Hematopoietic multipotent progenitor cell treated with erythropoietin and hydrocortisone succinate and interleukin-3 and kit ligand, for 4 days (in vitro differentiated cells): Measurements from ENCODE around the gene FAM174C.

Experiments used
- DNase-seq: peaks from one replicate; pipeline ENCODE4 v3.0.0-alpha.2; 2015

FAM174C gene

GRCh38 chr19:1237754-1238368 is 37.5 kb upstream of the FAM174C start, which contains the start of gene CBARP:
Gene CBARP, minus strand, starts transcription at chr19:1238005. Its CDS starts 1,905 bp downstream, at chr19:1236100.
- peak; percentile 53 for DNase-seq

GRCh38 chr19:1238369-1239303 is 36.7 kb upstream of the FAM174C start:
- DNase-seq = no peak

- DNase-seq = no peak
These were observed 35.9 kb upstream of the FAM174C start for GRCh38 chr19:1239420-1239795.

GRCh38 chr19:1239796-1240737 is 35.3 kb upstream of the FAM174C start:
- DNase-seq = peak; percentile 96

- DNase-seq = no peak
These were observed 34.4 kb upstream of the FAM174C start for GRCh38 chr19:1240925-1241324.

GRCh38 chr19:1241417-1242095 is 33.8 kb upstream of the FAM174C start, which contains the start of gene ATP5F1D:
Gene ATP5F1D, plus strand, starts transcription at chr19:1241751. Its CDS starts 100 bp downstream, at chr19:1241851.
- peak; percentile 99 for DNase-seq

- DNase-seq = peak; percentile 93
These were observed 31.3 kb upstream of the FAM174C start for GRCh38 chr19:1243768-1244692.

GRCh38 chr19:1244693-1245451 is 30.5 kb upstream of the FAM174C start:
- DNase-seq = peak; percentile 63

- DNase-seq = no peak
These were observed 29.7 kb upstream of the FAM174C start for GRCh38 chr19:1245494-1246264.

- DNase-seq = peak; percentile 11
These were observed 28.9 kb upstream of the FAM174C start for GRCh38 chr19:1246265-1247087.

GRCh38 chr19:1247748-1248138 is 27.6 kb upstream of the FAM174C start:
- no peak for DNase-seq

- peak; percentile 85 for DNase-seq
These were observed 27.1 kb upstream of the FAM174C start, which contains the start of gene MIDN for GRCh38 chr19:1248139-1248785. Gene MIDN, plus strand, starts transcription at chr19:1248583. Its CDS starts 1,714 bp downstream, at chr19:1250297.

- DNase-seq = peak; percentile 84
These were observed 26.5 kb upstream of the FAM174C start for GRCh38 chr19:1248786-1249297.

GRCh38 chr19:1249298-1249989 is 25.9 kb upstream of the FAM174C start:
- peak; percentile 98 for DNase-seq

GRCh38 chr19:1249990-1250436 is 25.3 kb upstream of the FAM174C start:
- DNase-seq = no peak

GRCh38 chr19:1250437-1251260 is 24.7 kb upstream of the FAM174C start:
- peak; percentile 85 for DNase-seq
